Measurements from ENCODE around the gene SERHL2.
"Not testable (repeated sequence)": the region's sequence is repeated elsewhere in the genome, so short reads cannot be mapped to it uniquely, and the experiment has no call there.

The SERHL2 gene

GRCh38 chr22:42574468-42574867 is 20.7 kb downstream of the SERHL2 start:
- not testable (repeated sequence) for DNase-seq

DNA sequence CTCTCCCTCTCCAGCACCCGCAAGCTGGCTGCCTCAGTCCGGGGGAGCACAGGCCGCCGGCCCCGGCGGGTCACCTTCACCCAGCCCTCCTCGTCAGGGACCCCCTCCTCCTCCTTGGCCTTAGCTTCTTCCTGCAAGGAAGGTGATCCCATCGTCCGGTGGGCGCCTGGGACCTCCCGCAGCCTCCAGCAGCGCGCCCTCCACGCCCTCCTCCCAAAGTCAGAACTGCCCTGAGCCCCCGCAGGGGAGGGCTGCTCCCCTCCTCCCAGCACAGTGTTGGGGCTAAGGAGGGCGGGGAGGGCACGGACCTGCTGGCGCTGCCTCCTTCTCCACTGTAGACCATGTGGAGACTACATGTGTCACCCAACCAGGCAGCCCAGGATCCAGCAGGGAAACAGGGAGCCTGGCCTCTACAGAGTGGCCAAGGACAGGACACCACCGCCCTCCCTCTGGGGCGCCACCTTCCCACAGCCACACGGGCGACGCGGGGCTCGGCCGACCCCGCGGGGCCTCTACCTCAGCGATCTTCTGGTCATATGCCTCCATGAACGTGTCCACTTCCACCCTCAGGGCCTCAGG is 22.3 kb downstream of the SERHL2 start:
- DNase-seq: not testable (repeated sequence)

DNA sequence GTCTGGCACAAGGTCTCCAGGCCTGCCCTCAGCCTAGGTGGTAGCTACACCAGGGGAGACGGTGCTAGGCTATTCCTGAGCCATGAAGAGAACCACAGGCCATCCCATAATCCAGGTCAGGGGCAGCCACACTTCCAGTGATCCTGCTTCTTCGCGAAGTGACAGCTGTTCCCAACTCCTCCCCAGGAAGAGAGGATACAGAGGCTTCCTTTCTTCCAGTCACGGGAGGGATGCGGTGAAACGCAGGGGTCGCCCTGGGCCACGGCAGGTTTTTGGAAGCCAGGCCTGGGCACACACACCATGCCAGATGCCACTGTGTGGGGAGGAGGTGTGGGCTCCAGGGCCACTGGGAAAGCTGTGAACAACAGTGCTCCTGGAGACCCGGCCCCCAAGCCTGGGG is 23.4 kb downstream of the SERHL2 start:
- not testable (repeated sequence) for DNase-seq

- no peak for DNase-seq
Observed at GRCh38 chr22:42577623-42578240, 24.0 kb downstream of the SERHL2 start.

DNA sequence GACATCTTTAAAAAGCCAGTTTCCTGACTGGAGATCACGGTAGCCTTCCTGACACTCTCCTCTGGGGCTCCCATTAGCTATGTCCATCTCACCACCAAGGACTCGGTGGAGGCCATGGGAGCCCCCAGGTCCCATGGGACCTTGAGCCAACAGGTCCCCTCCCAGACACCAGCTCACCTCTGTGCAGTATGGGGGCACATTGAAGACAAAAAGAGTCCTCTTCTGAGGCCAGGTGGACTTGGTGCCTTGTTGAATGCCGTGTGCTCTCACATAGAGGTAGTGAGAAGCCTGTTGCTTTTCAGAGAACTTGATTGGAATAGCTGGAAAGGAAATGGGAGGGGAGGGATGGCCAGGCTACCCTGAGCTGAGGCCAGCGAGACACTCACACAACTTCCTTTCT is 26.3 kb downstream of the SERHL2 start:
- DNase-seq: not testable (repeated sequence)

DNA sequence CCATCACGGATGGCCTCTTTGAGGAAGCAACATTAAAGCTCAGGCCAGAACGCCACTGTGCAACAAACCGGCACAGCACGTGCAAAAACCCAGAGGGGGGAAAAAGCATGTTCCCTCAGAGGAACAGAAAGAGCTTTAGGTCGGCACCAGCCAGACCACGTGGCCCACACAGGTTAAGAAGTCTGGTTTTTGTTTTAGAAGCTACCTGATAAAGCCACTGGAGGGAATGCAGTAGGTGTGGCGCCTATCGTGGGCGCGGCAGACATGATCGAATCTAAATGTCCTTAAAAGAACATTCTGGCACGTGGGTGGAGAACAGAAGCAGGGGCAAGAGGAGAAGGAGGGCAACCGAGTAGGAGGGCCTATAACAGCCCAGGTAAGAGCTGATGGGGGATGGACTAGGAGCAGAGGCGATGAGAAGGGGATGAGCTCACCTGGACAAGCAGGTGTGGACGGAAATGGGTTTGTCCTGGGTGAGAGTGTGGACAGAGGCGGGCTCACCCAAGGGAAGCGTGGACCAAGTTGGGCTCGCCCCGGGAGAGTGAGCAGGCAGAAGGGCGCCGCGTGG is 27.5 kb downstream of the SERHL2 start:
- DNase-seq: not testable (repeated sequence)

GRCh38 chr22:42581762-42582716 is 28.3 kb downstream of the SERHL2 start:
- DNase-seq: peak; percentile 71

DNA sequence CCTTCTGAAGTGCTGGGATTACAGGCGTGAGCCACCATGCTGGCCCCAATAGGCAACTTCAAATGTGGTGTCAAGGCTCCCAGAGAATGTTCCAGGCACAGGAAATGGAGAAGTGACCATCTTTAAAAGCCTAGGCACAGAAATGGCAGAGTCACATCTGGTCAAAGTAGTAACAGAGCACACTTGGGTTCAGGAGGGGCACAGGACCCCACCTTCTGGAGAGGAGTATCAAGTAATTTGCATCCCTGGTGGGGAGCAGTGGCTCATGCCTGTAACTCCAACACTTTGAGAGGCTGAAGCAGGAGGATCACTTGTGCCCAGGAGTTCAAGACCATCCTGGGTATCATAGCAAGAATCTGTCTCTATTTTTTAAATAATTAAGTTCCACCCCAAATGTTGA is 29.2 kb downstream of the SERHL2 start:
- DNase-seq: no peak

GRCh38 chr22:42584364-42584940 is 30.7 kb downstream of the SERHL2 start:
- DNase-seq: no peak

DNA sequence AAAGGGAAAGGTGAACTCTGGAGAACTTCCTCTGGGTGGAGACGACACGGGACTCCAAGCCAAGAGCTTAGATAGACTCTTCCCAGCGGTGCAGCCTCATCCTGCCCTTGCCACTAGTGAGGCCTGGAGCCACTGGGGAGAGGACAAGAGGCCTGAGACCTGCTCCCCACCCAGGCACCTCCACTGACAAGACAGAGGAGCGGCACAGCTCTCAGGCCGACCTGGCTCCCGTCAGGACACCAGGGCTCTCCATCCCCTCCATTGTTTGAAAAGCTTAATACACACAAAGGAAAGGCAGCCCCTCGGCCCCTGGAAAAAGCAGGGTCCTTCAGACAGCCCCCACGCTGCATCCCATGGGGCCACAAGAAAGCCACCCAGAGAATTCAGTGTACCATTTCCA is 31.3 kb downstream of the SERHL2 start:
- DNase-seq: no peak

DNA sequence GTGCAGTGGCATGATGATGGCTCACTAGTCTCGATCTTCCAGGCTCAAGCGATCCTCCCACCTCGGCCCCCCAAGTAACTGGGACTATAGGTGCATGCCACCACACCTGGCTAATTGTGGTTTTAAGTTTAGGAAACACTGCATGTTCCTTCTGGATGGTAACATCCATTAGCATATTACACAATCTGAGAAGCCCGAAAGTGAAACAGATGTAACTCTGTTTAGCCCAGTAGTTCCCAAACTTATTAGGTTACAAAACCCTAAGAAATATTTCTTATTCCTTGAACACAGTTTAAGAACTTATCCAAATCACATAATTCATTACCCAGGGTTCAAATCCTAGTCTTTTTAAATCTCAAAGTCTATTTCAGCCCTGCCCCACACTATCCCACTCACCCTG is 32.6 kb downstream of the SERHL2 start:
- no peak for DNase-seq

GRCh38 chr22:42587588-42588175 is 33.9 kb downstream of the SERHL2 start:
- no peak for DNase-seq

- no peak for DNase-seq
Observed at GRCh38 chr22:42591987-42592386, 38.2 kb downstream of the SERHL2 start.

- no peak for DNase-seq
Observed at GRCh38 chr22:42595434-42595833, 41.7 kb downstream of the SERHL2 start.

DNA sequence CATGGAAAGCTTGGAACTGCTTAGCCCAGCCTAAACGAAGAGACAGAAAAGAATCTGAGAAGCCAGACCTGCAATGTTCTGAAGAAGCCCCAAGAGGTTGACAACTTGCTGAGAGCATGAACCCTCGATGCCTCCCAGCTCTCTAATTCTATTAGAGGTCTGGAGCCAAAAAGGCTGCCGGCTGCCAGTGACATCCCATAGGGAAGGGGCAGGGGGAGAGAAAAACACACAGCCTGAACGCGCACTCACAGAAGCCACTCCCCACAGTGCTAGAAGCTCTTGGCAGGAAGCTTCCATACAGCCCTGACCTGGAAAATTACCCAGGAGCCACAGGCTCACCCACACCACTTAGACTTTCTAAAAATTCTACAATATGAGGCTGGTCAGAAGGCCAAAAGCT is 42.6 kb downstream of the SERHL2 start:
- DNase-seq: no peak

DNA sequence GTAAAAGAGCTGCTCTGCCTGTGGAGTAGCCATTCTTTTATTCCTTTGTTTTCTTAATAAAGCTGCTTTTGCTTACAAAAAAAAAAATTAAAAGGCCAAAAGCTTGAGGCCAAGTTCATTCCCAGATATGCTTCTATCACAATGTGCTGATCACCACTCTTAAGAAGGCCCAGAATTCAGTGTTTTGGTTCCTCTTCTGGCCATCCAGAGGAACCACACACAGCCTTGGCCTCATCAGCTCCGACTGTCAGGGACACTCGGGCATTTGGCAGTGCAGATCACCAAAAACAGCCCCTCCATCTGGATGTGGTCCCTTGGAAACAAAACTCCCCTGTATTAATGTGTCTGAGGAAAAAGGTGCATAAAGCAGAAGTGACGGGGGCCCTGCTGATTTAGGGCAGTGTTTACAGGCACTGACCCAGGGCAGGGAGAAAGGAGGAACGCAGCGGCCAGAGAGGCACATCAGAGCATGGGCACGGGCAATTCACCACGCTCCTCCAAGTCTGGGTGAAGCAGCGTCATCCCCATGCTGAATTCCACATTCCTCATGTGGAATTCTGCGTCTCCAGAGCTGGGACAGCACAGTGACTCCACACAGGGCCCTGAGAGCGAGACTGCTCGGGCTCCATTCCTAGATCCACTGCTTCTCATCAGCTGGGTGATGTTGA is 43.2 kb downstream of the SERHL2 start:
- DNase-seq: no peak

- no peak for DNase-seq
Observed at GRCh38 chr22:42601879-42602465, 48.2 kb downstream of the SERHL2 start.

DNA sequence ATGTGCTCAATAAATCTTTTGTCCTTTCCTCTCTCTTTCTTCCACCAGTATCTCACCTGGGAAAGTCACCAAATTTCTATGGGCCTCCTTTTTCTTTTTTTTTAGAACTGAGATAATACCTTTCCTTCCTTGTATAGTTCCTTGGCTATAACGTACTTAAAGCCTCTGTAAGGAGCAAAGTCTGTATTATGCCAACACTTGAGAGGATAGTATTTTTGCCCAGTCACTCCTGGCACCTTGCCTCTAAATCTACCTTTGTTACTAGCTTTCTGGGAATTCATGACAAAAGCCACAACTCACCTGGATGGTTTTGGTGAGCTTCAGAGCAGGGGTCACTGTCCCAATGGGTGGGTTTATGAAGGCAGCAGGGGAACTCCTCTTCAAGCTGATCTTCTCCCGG is 48.7 kb downstream of the SERHL2 start:
- DNase-seq: no peak

GRCh38 chr22:42603427-42603826 is 49.7 kb downstream of the SERHL2 start:
- DNase-seq: no peak

DNA sequence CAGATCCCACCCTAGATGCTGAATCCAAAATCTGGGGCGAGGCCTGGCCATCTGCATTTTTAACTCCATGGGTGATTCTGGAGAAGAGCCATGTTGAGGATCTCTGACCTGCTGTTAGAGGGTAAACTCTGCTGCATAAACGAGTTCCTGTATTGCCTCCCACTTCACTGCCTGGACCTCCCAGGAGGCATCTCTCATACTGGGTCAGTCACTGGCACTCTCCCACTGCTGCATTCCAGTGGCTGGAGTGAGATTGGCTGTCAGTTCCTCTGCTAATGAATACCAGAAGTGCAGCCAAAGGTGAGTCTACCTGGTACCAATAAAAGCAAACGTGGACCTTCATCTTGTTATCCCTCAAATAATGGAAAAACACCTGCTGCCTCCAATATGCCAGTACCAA is 50.6 kb downstream of the SERHL2 start:
- DNase-seq: peak; percentile 28

DNA sequence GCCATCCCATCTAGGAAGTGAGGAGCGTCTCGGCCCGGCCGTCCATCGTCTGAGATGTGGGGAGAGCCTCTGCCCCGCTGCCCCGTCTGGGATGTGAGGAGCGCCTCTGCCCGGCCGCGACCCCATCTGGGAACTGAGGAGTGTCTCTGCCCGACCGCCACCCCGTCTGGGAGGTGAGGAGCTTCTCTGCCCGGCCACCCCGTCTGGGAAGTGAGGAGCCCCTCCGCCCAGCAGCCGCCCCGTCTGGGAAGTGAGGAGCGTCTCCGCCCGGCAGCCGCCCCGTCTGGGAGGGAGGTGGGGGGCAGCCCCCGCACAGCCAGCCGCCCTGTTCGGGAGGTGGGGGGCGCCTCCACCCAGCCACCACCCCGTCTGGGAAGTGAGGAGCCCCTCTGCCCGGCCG is 53.9 kb downstream of the SERHL2 start:
- not testable (repeated sequence) for DNase-seq
